K562 (cell line): ENCODE measurements around the gene GANAB. TPM values are rescaled to one million over a fixed set of nuclear protein-coding genes. Genes with fewer than 3 reads are reported as not detected.

Experiments
- ATF7 ChIP-seq: fragments of 450-650 bp; IDR thresholded peaks from 2 replicates; pipeline ENCODE4 v1.7.1; 2014; ENCODE audit warnings: mild to moderate bottlenecking, moderate library complexity
- CCAR2 ChIP-seq: fragments of 200-400 bp; formaldehyde crosslinking; IDR thresholded peaks from 2 replicates; pipeline ENCODE4 v1.6.1; 2017; ENCODE audit warnings: mild to moderate bottlenecking, low read depth, low read length
- EGR1 ChIP-seq: fragments of 450-650 bp; conservative IDR thresholded peaks from 2 replicates; pipeline ENCODE4 v1.6.1; 2017; ENCODE audit warnings: mild to moderate bottlenecking
- ERF ChIP-seq: fragments of 450-650 bp; formaldehyde crosslinking; IDR thresholded peaks from 2 replicates; pipeline ENCODE4 v1.4.0; 2020; ENCODE audit warnings: mild to moderate bottlenecking, mixed read lengths
- FOXA1 ChIP-seq: fragments of 450-650 bp; IDR thresholded peaks from 2 replicates; pipeline ENCODE4 v1.6.1; 2016; ENCODE audit warnings: mild to moderate bottlenecking, borderline replicate concordance
- GMEB1 ChIP-seq: fragments of 250-450 bp; sonication (Bioruptor Pico); IDR thresholded peaks from 2 replicates; pipeline ENCODE4 v1.4.0; 2020; ENCODE audit warnings: mild to moderate bottlenecking
- HNRNPK ChIP-seq: fragments of 200-400 bp; formaldehyde crosslinking; IDR thresholded peaks from one replicate; pipeline ENCODE4 v1.6.1; 2018; ENCODE audit warnings: mild to moderate bottlenecking, low read depth, low read length; ENCODE audit not compliant: poor library complexity, severe bottlenecking
- HNRNPL ChIP-seq: fragments of 200-400 bp; formaldehyde crosslinking; IDR thresholded peaks from 2 replicates; pipeline ENCODE4 v1.6.1; 2017; ENCODE audit warnings: low read depth, mild to moderate bottlenecking, low read length
- IFI16 ChIP-seq: fragments of 250-450 bp; sonication (Bioruptor Pico); IDR thresholded peaks from 2 replicates; pipeline ENCODE4 v2.1.2; 2022; ENCODE audit warnings: mild to moderate bottlenecking, inconsistent platforms
- NR2C2 ChIP-seq, 2 experiments: fragments of 200-800 bp in 1 of 2; sonication (Bioruptor generic) in 1 of 2; sonication (generic) in 1 of 2; formaldehyde crosslinking in 1 of 2; IDR thresholded peaks; 2 replicates each; pipeline versions ENCODE4 v1.6.1 to v1.8.0; 2016 to 2022; ENCODE audit warnings: mild to moderate bottlenecking in 1 of 2, missing compliant biosample characterization in 1 of 2, missing genetic modification characterization in 1 of 2, missing genetic modification reagents in 1 of 2
- NRF1 ChIP-seq, 2 experiments: fragments of 450-650 bp; IDR thresholded peaks in 1 of 2; conservative IDR thresholded peaks in 1 of 2; 2 replicates each; pipeline ENCODE4 v1.6.1; 2014; ENCODE audit warnings: mild to moderate bottlenecking in 2 of 2
- PTTG1 ChIP-seq: fragments of 450-650 bp; IDR thresholded peaks from 2 replicates; pipeline ENCODE4 v1.6.1; 2016; ENCODE audit warnings: low read depth, mild to moderate bottlenecking, missing genetic modification characterization, missing compliant biosample characterization
- USF1 ChIP-seq: sonication (generic); formaldehyde crosslinking; IDR thresholded peaks from 2 replicates; pipeline ENCODE4 v1.9.0; 2022; ENCODE audit warnings: mild to moderate bottlenecking, missing genetic modification reagents
- WHSC1 ChIP-seq: IDR thresholded peaks from one replicate; pipeline ENCODE4 v1.6.1; 2012; ENCODE audit warnings: low read length, control low read depth, inconsistent platforms
- ZNF263 ChIP-seq: sonication (generic); formaldehyde crosslinking; IDR thresholded peaks from 2 replicates; pipeline ENCODE4 v1.8.0; 2022; ENCODE audit warnings: mild to moderate bottlenecking, missing genetic modification reagents, borderline replicate concordance
- ZNF584 ChIP-seq: fragments of 200-800 bp; sonication (Bioruptor generic); IDR thresholded peaks from 2 replicates; pipeline ENCODE4 v1.6.1; 2016; ENCODE audit warnings: low read depth, mild to moderate bottlenecking, missing genetic modification characterization, missing compliant biosample characterization
- polyA plus RNA-seq, 8 experiments: library from polyadenylated mRNA; depleted of rRNA in 4 of 8; stranded (reverse) in 5 of 8; unstranded in 3 of 8; fragments of >200 nt; fragmentation: Nextera tagmentation in 2 of 8; fragmentation: Illumina TruSeq in 1 of 8; extraction: Ambion mirVana in 2 of 8; extraction: Trizol in 1 of 8; gene quantifications; 2 replicates each; pipeline versions ENCODE4 v1.2.1 to v1.2.3, GENCODE V29; 2011 to 2014; ENCODE audit warnings: inconsistent platforms in 1 of 8, missing spikeins in 1 of 8
- total RNA-seq, 7 experiments: library from RNA; depleted of rRNA in 6 of 7; stranded (reverse); fragments of >200 nt in 6 of 7; fragmentation: Illumina TruSeq in 2 of 7; extraction: Trizol in 2 of 7; gene quantifications; 2 replicates each; pipeline versions ENCODE4 v1.2.1 to v1.2.3, GENCODE V29; 2011 to 2021; ENCODE audit warnings: low replicate concordance in 1 of 7
- TF ChIP-seq, protein P1 (sequence below), 2 experiments: fragments of 450-650 bp in 1 of 2; sonication (generic) in 1 of 2; formaldehyde crosslinking; conservative IDR thresholded peaks; 2 replicates each; pipeline versions ENCODE4 v1.4.0 to v1.8.1; 2020 to 2022; ENCODE audit warnings: mild to moderate bottlenecking in 1 of 2, missing genetic modification reagents in 1 of 2
- TF ChIP-seq, protein P2 (sequence below): fragments of 450-650 bp; formaldehyde crosslinking; IDR thresholded peaks from 2 replicates; pipeline ENCODE4 v1.4.0; 2022; ENCODE audit warnings: mild to moderate bottlenecking, moderate library complexity
- TF ChIP-seq, protein P3 (sequence below), 2 experiments: fragments of 450-650 bp; IDR thresholded peaks; 2 replicates each; pipeline ENCODE4 v1.6.1; 2016
- TF ChIP-seq, protein P4 (sequence below): fragments of 250-450 bp; sonication (Bioruptor Pico); IDR thresholded peaks from 2 replicates; pipeline ENCODE4 v1.5.1; 2021; ENCODE audit warnings: mild to moderate bottlenecking

GANAB gene
- total and polyA plus RNA-seq, 9 of the 15 experiments (the other 6 are each of a cell fraction or from before 2014, with no cell fraction given) = 6.5 to 284 (median 161) TPM

DNA sequence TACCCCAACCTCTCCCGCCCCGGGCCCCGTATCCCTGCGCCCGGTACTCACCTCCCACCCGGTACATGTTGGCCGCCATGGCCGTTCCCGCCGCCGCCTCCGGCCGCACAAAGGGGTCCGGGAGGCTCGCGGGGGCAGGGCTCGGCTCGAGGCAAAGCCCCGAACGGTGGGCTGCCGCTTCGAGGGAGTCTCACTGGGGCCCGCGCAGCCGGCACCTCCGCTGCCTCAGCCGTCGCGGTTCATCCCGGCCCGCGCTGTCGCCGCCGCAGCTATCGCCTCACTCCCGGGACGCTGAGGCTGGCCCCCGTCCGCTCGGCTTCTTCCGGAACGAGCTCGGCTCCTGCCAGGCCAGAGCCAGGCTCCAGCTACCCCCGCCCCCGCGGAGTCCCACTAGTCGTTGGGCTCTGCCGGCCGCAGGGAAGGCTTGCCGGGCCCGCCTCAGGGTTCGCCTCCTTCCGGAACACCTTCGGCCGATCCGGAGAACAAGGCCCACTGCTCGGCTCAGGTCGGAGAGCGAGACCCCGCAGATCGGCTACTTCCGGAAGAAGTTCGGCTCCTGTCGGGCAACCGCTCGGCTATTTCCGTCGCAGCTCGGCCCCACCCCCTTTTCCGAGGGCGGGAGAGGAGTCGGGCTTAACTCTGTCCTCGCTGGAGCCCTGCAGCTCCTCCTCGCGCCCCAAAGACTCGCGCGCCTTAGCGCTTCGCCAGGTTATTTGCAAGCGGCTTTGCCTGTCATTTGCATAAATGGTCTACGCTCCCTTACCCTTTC, 44.9 kb downstream of the GANAB start, which contains the start of gene MTA2 (continued):
- TF ChIP-seq ZNF263 (CRISPR knock-in tag) = no peak; the same call in 1 of the 2 replicates
- no peak for TF ChIP-seq ERF (CRISPR knock-in tag)
- TF ChIP-seq, protein P1, sequence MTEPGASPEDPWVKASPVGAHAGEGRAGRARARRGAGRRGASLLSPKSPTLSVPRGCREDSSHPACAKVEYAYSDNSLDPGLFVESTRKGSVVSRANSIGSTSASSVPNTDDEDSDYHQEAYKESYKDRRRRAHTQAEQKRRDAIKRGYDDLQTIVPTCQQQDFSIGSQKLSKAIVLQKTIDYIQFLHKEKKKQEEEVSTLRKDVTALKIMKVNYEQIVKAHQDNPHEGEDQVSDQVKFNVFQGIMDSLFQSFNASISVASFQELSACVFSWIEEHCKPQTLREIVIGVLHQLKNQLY (CRISPR knock-in tag; conservative IDR thresholded peaks at IDR 0.05) = no peak
- TF ChIP-seq CCAR2 = no peak
- TF ChIP-seq, protein P2, sequence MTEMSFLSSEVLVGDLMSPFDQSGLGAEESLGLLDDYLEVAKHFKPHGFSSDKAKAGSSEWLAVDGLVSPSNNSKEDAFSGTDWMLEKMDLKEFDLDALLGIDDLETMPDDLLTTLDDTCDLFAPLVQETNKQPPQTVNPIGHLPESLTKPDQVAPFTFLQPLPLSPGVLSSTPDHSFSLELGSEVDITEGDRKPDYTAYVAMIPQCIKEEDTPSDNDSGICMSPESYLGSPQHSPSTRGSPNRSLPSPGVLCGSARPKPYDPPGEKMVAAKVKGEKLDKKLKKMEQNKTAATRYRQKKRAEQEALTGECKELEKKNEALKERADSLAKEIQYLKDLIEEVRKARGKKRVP (CRISPR knock-in tag) = no peak
- no peak for TF ChIP-seq WHSC1
- peak; percentile 90 for TF ChIP-seq EGR1
- TF ChIP-seq HNRNPK = peak; percentile 35
- TF ChIP-seq ATF7 = no peak; the same call in 1 of the 2 replicates
- TF ChIP-seq IFI16 (CRISPR knock-in tag) = no peak
- TF ChIP-seq, protein P3, sequence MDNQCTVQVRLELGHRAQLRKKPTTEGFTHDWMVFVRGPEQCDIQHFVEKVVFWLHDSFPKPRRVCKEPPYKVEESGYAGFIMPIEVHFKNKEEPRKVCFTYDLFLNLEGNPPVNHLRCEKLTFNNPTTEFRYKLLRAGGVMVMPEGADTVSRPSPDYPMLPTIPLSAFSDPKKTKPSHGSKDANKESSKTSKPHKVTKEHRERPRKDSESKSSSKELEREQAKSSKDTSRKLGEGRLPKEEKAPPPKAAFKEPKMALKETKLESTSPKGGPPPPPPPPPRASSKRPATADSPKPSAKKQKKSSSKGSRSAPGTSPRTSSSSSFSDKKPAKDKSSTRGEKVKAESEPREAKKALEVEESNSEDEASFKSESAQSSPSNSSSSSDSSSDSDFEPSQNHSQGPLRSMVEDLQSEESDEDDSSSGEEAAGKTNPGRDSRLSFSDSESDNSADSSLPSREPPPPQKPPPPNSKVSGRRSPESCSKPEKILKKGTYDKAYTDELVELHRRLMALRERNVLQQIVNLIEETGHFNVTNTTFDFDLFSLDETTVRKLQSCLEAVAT (IDR thresholded peaks at IDR 0.05) = no peak
- no peak for TF ChIP-seq ZNF584 (CRISPR knock-in tag)
- no peak for TF ChIP-seq HNRNPL
- TF ChIP-seq NRF1 (conservative IDR thresholded peaks at IDR 0.05 in 1 of 2, IDR thresholded peaks at IDR 0.05 in 1 of 2) = peak; percentile 64 to 76; a peak in 3 of 4 replicates
- peak; percentile 17; the same call in 1 of the 2 replicates for TF ChIP-seq NR2C2 (CRISPR knock-in tag; IDR thresholded peaks at IDR 0.05)
- TF ChIP-seq NR2C2 (tag; IDR thresholded peaks at IDR 0.05) = peak; percentile 53; the same call in 1 of the 2 replicates
- no peak for TF ChIP-seq FOXA1
- no peak for TF ChIP-seq GMEB1
- TF ChIP-seq PTTG1 (tag) = no peak
- TF ChIP-seq, protein P4, sequence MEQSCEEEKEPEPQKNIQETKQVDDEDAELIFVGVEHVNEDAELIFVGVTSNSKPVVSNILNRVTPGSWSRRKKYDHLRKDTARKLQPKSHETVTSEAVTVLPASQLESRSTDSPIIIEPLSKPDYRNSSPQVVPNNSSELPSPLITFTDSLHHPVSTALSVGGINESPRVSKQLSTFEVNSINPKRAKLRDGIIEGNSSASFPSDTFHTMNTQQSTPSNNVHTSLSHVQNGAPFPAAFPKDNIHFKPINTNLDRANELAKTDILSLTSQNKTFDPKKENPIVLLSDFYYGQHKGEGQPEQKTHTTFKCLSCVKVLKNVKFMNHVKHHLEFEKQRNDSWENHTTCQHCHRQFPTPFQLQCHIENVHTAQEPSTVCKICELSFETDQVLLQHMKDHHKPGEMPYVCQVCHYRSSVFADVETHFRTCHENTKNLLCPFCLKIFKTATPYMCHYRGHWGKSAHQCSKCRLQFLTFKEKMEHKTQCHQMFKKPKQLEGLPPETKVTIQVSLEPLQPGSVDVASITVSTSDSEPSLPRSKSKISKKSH (CRISPR knock-in tag) = no peak
- no peak for TF ChIP-seq USF1 (CRISPR knock-in tag)
